HepG2 (cell line): Measurements from ENCODE around the gene SLCO4A1. TPM values are rescaled to one million over a fixed set of nuclear protein-coding genes. Genes with fewer than 3 reads are reported as not detected.
A peak's percentile ranks its signal among the peaks of the same experiment; 100 is the strongest.

Source experiments
- ARID3A ChIP-seq: IDR thresholded peaks from 2 replicates; pipeline ENCODE4 v1.6.1; 2012; ENCODE audit warnings: low read depth, low read length, improper control_type of control experiment
- DNMT1 ChIP-seq: sonication (generic); formaldehyde crosslinking; IDR thresholded peaks from 2 replicates; pipeline ENCODE4 v1.5.1; 2020; ENCODE audit warnings: mild to moderate bottlenecking, missing genetic modification reagents
- FOXK1 ChIP-seq: sonication (generic); formaldehyde crosslinking; IDR thresholded peaks from 2 replicates; pipeline ENCODE4 v1.4.0; 2020; ENCODE audit warnings: low read depth, missing genetic modification reagents, borderline replicate concordance
- IRF9 ChIP-seq: sonication (generic); formaldehyde crosslinking; IDR thresholded peaks from 2 replicates; pipeline ENCODE4 v1.8.0; 2022; ENCODE audit warnings: missing genetic modification reagents, mild to moderate bottlenecking, borderline replicate concordance
- MAFK ChIP-seq, 2 experiments: IDR thresholded peaks in 1 of 2; conservative IDR thresholded peaks in 1 of 2; 2 replicates each; pipeline ENCODE4 v1.6.1; 2011; ENCODE audit warnings: improper control_type of control experiment in 2 of 2, low read length in 2 of 2
- NCOR1 ChIP-seq: fragments of 200-600 bp; sonication (generic); IDR thresholded peaks from 2 replicates; pipeline ENCODE4 v1.7.0; 2017; ENCODE audit warnings: antibody characterized with exemption, low read length, borderline replicate concordance
- NPAS2 ChIP-seq: sonication (generic); formaldehyde crosslinking; IDR thresholded peaks from 2 replicates; pipeline ENCODE4 v1.8.0; 2022; ENCODE audit warnings: mild to moderate bottlenecking, missing genetic modification reagents, borderline replicate concordance
- RORA ChIP-seq: sonication (generic); formaldehyde crosslinking; IDR thresholded peaks from 2 replicates; pipeline ENCODE4 v1.5.0; 2020; ENCODE audit warnings: mild to moderate bottlenecking, missing genetic modification reagents, moderate library complexity
- RXRB ChIP-seq: IDR thresholded peaks from 2 replicates; pipeline ENCODE4 v1.6.1; 2016; ENCODE audit warnings: borderline replicate concordance, missing genetic modification reagents, missing compliant biosample characterization
- SKI ChIP-seq: fragments of 450-650 bp; IDR thresholded peaks from one replicate; pipeline ENCODE4 v1.6.1; 2018; ENCODE audit warnings: mild to moderate bottlenecking; ENCODE audit not compliant: partially characterized antibody
- TEF ChIP-seq: sonication (generic); formaldehyde crosslinking; IDR thresholded peaks from 2 replicates; pipeline ENCODE4 v1.5.0; 2020; ENCODE audit warnings: missing genetic modification reagents
- ZNF101 ChIP-seq: sonication (generic); formaldehyde crosslinking; IDR thresholded peaks from 2 replicates; pipeline ENCODE4 v1.4.0; 2020; ENCODE audit warnings: mild to moderate bottlenecking, low read depth, missing genetic modification reagents, borderline replicate concordance
- ZNF263 ChIP-seq: sonication (generic); formaldehyde crosslinking; IDR thresholded peaks from 2 replicates; pipeline ENCODE4 v1.4.0; 2020; ENCODE audit warnings: missing genetic modification reagents
- ZNF546 ChIP-seq: sonication (generic); formaldehyde crosslinking; conservative IDR thresholded peaks from 2 replicates; pipeline ENCODE4 v1.8.1; 2023; ENCODE audit warnings: mild to moderate bottlenecking, missing genetic modification reagents
- ZNF704 ChIP-seq: sonication (generic); formaldehyde crosslinking; IDR thresholded peaks from 2 replicates; pipeline ENCODE4 v1.8.1; 2023; ENCODE audit warnings: mild to moderate bottlenecking, inconsistent platforms, moderate library complexity, missing genetic modification reagents, borderline replicate concordance
- ZNF773 ChIP-seq: sonication (generic); formaldehyde crosslinking; IDR thresholded peaks from 2 replicates; pipeline ENCODE4 v1.4.0; 2020; ENCODE audit warnings: missing genetic modification reagents, borderline replicate concordance
- ZSCAN20 ChIP-seq: sonication (generic); formaldehyde crosslinking; IDR thresholded peaks from 2 replicates; pipeline ENCODE4 v1.4.0; 2020; ENCODE audit warnings: missing genetic modification reagents, mild to moderate bottlenecking, borderline replicate concordance
- polyA plus RNA-seq, 8 experiments: library from polyadenylated mRNA; depleted of rRNA in 3 of 8; stranded (reverse) in 7 of 8; unstranded in 1 of 8; fragments of >200 nt; fragmentation: Illumina TruSeq in 4 of 8; extraction: Trizol in 4 of 8; gene quantifications; 2 replicates each; pipeline versions ENCODE4 v1.2.1 to v1.2.3, GENCODE V29; 2011 to 2016; ENCODE audit warnings: low read depth in 4 of 8, missing spikeins in 1 of 8, mixed read lengths in 1 of 8; ENCODE audit not compliant: insufficient read depth in 1 of 8
- total RNA-seq, 5 experiments: library from RNA; depleted of rRNA; stranded (reverse); fragments of >200 nt; fragmentation: Illumina TruSeq; extraction: Trizol; gene quantifications; 2 replicates each; pipeline ENCODE4 v1.2.3, GENCODE V29; 2016; ENCODE audit warnings: low read depth in 1 of 5
- TF ChIP-seq, protein P1 (sequence below): sonication (generic); formaldehyde crosslinking; IDR thresholded peaks from 2 replicates; pipeline ENCODE4 v1.8.0; 2022; ENCODE audit warnings: missing genetic modification reagents, low read depth, mild to moderate bottlenecking, borderline replicate concordance
- TF ChIP-seq, protein P2 (sequence below): sonication (generic); formaldehyde crosslinking; IDR thresholded peaks from 2 replicates; pipeline ENCODE4 v1.4.0; 2020; ENCODE audit warnings: missing genetic modification reagents, borderline replicate concordance

SLCO4A1 gene
- total and polyA plus RNA-seq, 2 of the 13 experiments (the other 11 are each of a cell fraction or from before 2014, with no cell fraction given): 55.5 to 112 TPM

GRCh38 chr20:62616728-62617621, 25.3 kb upstream of the SLCO4A1 start (continued):
- TF ChIP-seq, protein P1, sequence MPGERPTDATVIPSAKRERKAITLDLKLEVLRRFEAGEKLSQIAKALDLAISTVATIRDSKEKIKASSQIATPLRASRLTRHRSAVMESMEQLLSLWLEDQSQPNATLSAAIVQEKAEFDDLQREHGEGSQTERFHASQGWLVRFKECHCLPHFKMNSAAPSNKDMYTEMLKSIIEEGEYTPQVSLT: no peak
- TF ChIP-seq IRF9 (CRISPR knock-in tag) (peak; percentile 58; the same call in 1 of the 2 replicates), ZNF101 (CRISPR knock-in tag) (no peak), ZNF704 (CRISPR knock-in tag) (0 out of 2 replicates have a peak, but pooled peaks have one; percentile 54), RXRB (CRISPR knock-in tag) (peak; percentile 74; the same call in 1 of the 2 replicates), ZNF263 (CRISPR knock-in tag) (peak; percentile 65), NCOR1 (no peak), DNMT1 (no peak; the same call in 1 of the 2 replicates), SKI (no peak), ARID3A (no peak), ZSCAN20 (CRISPR knock-in tag) (peak; percentile 59), NPAS2 (no peak), RORA (CRISPR knock-in tag) (no peak), FOXK1 (CRISPR knock-in tag) (peak; percentile 13; the same call in 1 of the 2 replicates), MAFK (conservative IDR thresholded peaks at IDR 0.05 in 1 of 2, IDR thresholded peaks at IDR 0.05 in 1 of 2; ENCODE audit: low read length in 2 of 2) (no peak), ZNF773 (CRISPR knock-in tag) (no peak), TEF (CRISPR knock-in tag) (no peak), ZNF546 (CRISPR knock-in tag) (no peak)
- TF ChIP-seq, protein P2, sequence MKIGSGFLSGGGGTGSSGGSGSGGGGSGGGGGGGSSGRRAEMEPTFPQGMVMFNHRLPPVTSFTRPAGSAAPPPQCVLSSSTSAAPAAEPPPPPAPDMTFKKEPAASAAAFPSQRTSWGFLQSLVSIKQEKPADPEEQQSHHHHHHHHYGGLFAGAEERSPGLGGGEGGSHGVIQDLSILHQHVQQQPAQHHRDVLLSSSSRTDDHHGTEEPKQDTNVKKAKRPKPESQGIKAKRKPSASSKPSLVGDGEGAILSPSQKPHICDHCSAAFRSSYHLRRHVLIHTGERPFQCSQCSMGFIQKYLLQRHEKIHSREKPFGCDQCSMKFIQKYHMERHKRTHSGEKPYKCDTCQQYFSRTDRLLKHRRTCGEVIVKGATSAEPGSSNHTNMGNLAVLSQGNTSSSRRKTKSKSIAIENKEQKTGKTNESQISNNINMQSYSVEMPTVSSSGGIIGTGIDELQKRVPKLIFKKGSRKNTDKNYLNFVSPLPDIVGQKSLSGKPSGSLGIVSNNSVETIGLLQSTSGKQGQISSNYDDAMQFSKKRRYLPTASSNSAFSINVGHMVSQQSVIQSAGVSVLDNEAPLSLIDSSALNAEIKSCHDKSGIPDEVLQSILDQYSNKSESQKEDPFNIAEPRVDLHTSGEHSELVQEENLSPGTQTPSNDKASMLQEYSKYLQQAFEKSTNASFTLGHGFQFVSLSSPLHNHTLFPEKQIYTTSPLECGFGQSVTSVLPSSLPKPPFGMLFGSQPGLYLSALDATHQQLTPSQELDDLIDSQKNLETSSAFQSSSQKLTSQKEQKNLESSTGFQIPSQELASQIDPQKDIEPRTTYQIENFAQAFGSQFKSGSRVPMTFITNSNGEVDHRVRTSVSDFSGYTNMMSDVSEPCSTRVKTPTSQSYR (CRISPR knock-in tag): peak; percentile 43; the same call in 1 of the 2 replicates
